Cerebellar nuclear complex (tissue), 1 donor: Measurements from ENCODE around the gene THAP7.
"Not testable (repeated sequence)": the region's sequence is repeated elsewhere in the genome, so short reads cannot be mapped to it uniquely, and the experiment has no call there.

Experiments
- DNase-seq, 2 experiments: peaks; one replicate each; lab custom pipeline; 2025; lab: John Stamatoyannopoulos, UW

THAP7 gene, protein sequence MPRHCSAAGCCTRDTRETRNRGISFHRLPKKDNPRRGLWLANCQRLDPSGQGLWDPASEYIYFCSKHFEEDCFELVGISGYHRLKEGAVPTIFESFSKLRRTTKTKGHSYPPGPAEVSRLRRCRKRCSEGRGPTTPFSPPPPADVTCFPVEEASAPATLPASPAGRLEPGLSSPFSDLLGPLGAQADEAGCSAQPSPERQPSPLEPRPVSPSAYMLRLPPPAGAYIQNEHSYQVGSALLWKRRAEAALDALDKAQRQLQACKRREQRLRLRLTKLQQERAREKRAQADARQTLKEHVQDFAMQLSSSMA

DNA sequence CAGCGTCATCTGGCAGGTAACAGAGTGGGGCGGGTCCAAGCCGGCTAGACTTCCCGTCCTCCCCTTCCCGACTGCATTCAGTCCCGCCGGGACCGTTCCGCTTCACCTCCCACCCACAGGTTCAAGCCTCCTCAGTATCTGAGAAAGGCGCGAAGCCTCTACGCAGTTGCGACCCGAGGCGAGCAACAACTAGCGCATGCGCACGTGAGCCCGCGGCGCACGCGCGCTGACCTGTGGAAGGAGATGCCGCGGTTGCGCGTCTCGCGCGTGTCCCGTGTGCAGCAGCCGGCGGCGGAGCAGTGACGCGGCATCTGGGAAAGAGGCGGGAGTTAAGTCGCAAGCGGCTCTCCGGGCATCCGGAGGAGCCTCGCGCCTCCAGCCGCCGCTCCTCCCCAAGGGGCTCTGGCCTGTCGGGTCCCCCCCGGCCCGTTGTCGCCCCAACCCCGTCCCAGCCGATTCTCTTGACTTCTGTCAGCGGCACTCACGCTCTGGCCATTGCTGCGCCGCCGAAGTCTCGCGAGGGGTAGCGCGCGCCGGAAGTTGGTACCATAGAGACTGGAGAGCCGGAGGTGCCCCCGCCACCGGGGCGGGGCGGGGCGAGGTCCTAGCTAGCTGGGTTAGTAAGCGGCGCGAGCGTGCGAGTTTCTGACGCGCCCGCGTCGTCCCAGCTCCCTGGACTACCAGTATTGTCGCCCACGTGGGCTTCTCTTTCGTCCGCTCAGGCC, at the start of gene THAP7:
Gene THAP7, minus strand, starts transcription at position 518 of the 725 bp plus-strand sequence. Its CDS starts 207 bp downstream, at position 311.
- DNase-seq: peak; percentile 50 to 75

DNA sequence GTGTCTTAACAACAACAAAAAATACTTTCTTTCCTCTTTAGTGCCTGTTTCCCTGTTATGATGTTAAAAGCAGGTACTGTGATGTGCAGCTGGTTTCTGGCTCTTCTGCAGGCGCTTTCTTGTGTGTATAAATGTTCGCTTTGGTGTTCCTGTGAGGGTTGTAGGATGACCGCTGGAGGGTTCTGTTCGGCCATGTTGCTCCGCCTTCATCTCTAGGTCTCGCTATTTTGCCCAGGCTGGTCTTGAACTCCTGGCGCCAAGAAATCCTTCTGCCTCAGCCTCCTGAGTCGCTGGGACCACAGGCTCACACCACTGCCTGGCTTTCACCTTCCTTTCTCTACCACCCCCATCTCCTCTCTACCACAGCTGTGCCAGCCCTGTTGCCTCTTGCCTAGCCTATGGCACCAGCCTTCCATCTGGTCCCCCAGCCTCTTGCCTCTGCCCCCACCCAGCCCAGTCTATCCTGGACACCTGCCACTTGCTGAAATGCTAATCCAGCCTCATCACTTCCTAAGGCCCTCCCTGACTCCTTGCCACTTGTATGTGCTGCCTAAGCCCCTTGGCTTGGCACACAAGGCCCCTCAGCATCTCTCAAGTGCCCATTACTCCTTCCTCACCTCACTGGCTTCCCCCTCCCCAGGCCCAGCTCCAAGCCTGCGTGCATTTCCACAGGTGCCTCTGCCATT, 49.4 kb upstream of the THAP7 start:
- no peak for DNase-seq

DNA sequence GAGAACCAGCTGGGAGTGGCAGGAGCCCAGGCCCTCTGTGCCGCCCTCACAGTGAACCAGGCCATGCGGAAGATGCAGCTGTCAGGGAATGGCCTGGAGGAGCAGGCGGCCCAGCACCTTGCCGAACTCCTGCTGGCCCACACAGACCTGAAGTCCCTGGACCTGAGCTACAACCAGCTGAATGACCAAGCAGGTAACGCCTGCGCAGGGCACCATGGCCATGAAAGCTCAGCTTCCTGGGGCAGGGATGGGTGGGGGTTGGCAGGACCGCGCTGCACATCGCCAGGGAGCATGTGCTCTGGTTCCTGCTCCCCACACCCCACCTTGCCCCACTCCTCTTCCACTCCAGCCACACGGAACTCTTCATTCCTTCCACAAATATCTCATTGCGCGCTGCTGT, 47.0 kb upstream of the THAP7 start:
- DNase-seq: not testable (repeated sequence)

DNA sequence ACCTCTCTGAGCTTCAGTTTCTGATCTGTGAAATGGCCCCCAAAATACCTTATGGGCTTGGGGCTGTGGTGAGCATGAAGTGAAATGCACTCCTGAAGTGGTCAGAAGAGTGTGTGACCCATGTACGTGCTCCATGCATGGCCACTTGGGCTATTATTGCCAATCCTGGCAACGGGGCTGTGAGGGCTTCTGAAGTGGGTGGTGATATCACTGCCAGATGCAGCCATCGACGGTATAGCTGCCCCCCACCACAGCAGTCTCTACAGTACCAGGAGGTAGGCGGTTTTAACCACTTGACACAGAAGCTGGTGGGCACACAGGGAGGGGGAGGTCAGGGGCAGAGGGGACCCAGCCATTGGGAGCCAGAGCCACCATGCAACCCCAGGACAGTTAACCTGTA, 46.5 kb upstream of the THAP7 start:
- not testable (repeated sequence) for DNase-seq

DNA sequence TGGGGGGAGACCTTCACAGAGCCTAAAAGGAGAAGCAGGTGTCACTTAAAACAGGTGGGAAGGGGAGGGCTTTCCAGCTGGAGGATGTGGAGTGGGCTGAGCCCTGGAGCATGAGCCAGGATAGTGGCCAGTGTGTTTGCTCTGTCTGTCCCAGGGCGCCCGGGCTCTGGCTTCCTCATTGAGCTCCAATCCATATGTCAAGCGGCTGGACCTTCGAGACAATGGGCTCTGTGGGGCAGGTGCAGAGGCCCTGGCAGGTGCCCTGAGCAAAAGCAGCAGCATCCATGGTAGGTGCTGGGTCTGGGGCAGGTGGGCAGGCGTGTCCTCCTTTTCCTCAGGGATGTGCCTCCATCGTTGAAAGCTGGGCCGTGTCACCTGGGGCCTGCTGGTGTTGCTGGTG, 45.8 kb upstream of the THAP7 start:
- no peak for DNase-seq

DNA sequence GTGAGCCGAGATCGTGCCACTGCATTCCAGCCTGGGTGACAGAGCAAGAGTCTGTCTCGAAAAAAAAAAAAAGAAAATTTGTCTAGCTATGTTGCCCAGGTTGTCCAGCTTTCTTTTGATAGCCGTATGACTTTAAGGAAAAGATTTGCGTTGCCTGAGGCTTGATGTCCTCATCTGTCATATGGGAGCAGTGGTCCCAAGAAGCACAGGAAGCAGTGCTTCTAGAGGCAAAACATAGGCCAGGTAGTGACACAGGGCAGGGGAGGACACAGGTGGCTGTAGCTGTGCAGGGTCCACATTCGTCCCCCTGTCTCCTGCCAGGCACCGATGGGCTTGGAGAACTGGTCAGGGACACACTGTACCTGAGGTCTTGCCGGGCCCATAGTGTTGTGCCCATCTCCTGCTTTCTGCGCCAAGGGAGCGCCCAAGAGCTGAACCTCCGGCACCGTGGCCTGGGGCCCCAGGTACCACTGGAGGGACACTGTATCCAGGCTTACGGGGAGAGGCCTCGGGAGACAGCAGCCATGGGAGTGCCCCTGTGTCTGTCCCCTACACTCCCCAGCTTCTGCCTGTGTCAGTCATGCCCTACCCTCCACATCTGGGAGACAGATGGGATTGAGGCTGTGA, 45.2 kb upstream of the THAP7 start:
- no peak for DNase-seq

DNA sequence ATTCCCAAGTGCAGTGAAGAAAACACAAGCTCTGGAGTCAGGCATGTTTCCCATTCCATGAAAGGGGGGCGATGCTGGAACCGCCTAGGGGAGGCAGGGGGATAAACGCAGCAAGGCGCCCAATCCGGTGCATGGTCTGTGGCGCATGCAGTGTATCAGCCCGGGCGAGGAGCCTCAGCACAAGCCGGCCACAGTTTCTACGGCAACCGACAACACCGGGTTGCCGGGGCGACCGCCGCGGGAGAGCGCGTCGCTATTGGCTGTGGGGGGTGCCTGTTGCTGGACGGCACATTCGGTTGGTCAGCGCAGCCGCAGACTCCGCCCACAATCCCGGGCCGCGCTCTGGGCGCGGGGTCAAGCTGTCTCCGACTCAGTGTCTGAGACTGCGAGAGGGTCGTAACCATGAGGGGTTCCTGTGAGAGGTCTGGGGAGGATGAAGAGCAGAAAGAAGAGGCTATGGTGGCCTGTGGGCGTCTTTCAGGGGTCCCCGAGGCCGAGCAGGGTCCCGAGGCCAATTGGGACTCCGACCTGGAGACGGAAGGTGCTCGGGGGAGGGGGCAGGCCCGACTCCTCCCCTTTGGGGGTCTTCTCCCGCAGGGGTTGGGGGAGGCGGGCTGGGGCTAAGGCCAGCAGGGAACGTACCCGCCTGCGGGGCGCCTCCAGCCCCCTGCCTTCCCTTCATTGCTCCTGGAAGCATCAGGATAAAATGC, 43.8 kb upstream of the THAP7 start, which contains the start of gene LRRC74B:
Gene LRRC74B, plus strand, starts transcription at position 362 of the 710 bp plus-strand sequence. Its CDS starts 41 bp downstream, at position 403.
- peak in 1 of 2 experiments; percentile 76 for DNase-seq

DNA sequence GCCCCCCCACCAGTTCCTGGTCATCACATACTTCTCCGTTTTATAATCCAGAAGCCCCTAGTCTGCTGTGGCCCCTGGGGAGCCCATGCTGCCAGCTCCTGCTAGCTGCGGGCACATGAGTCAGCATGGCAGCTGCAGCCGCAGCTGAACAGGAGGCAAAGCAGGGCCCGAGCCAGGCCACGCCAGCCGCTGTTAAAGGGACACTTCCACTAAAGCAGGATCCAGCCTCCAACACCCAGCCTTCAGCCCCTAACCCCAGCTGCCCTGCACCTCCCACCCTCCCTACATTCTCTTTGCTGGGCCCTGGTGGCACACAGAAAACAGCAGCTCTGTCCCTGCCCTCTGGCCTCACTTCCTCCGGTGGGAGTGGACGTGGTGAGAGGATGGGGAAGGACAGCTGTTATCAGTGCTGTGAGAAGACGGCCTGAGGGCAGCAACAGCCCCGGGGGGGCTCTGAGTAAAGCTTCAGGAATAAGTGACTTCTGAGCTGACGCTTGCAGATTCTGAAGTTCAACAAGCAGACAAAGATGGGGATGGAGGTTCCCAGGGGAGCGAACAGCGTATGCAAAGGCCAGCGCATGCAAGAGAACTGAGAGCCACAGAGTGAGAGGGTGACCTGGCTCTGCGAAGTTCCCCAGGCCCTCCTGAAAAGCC, 43.1 kb upstream of the THAP7 start:
- no peak for DNase-seq

DNA sequence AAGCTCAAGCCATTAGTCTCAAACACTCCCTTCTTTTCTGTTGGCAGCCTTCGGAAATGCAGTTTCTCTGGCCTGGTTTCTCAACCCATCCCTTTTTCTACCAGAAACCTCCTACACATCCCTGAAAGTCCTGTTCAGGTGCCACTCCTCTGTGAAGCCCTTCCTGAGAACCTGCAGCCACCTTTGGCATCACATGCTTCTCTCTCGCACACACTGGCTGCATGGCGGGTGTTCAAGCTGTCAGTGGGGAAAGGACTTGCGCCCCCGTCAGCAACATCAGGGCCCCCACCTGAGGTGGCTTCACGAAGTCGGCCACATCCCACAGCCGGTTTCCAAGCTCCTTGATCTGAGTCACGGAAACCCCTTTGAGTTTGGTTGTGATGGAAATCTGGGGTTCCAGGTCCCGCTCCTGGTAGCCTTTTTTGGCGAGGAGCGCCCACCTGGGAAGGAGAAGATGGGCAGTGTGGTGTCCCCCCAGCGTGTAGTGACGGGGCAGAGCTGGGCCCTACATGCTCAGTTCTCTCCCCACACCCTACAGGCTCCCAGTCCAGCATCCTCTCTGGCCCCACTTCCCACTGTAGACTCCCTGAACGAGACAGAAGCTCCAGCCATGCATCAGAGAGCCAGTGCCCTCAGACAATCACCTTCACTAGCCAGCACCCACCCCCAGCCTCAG, 42.1 kb upstream of the THAP7 start:
- DNase-seq: no peak

DNA sequence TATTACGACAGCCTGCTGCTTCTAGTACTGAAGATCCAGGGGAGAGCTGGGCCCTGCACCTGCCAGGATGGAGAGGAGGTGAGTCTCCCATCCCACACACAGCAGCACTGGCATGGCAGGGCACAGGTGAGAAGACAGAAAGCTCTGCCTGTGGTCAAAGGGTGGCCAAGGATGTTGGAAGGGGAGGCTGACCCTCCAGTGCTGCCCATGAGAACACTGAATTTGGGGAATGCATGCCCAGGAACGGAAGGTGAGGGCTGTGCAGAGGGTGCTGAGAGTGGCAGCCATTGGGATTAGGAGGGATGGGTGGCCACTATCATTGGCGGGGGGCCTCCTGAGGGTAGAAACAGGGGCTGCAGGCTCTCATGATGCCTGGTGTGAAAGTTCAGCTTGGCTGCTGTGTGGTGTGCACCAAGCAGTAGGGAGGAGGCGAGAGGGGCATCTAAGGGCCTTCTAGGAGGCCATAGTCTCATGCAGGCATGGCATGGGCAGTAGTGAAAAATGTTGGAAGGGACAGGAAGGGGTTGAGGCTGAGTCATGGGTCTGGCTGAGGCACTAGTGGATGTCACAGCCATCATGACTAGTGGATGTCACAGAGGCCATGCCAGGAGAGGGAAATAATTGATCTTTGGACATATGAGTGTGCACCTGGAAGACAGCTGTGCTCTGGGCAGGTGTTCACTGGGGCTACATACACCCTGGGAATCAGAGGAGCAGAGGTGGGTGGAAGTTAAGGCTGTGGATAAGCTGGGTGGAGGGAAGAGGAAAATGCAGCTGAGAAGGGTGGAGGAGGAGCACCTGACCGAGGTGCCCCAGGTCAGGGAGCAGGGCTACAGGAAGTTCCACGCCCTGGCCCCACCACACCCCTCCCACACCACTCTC, 41.3 kb upstream of the THAP7 start:
- DNase-seq: no peak

DNA sequence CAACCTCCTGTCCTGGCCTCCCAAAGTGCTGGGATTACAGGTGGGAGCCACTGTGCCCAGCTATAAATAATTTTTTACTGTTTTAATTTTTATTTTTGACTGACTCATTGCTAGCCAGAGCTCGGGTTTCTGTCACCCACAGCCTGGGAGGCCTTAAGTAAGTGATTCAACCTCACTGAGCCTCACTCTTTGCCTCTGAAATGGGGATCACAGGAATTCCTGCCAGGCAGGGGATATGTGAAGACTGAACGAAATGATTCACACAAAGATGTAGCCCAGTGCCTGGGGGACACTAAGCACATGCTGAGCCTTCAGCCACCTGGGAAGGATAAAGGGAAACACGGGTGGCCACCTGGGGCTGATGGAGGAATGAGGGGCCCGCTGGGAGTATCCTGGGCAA, 40.0 kb upstream of the THAP7 start:
- no peak for DNase-seq

DNA sequence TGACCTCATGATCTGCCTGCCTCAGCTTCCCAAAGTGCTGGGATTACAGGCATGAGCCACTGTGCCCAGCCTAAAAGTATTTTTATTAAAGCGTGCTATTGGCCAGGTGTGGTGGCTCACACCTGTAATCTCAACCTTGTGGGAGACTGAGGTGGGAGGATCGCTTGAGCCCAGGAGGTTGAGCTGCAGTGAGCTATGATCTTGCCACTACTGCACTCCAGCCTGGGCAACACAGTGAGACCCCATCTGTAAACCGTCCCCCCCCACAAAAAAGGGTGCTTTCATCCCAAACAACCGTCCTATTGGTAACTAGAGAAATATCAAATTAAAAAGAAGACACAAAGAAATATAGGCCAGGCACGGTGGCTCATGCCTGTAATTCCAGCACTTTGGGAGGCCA, 37.2 kb upstream of the THAP7 start:
- not testable (repeated sequence) for DNase-seq

DNA sequence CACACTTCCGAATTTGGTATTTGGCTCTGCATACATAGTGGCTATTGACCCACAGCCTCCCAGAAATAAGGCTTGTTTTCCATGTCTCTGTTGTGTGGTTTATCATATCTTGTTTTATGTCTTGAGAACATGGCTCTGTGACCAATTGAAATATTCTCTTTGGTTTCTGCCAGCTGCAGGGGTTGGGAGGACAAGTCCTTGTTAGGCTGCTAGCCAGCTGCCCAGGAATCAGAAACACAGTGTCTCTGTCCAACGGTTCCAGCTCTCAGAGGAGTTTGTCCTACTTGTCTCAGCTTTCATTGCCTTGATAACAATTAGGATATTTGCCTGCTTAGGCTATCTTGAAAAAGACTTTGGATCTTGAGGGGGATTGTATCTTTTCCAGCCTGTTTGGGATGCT, 36.5 kb upstream of the THAP7 start:
- no peak for DNase-seq

DNA sequence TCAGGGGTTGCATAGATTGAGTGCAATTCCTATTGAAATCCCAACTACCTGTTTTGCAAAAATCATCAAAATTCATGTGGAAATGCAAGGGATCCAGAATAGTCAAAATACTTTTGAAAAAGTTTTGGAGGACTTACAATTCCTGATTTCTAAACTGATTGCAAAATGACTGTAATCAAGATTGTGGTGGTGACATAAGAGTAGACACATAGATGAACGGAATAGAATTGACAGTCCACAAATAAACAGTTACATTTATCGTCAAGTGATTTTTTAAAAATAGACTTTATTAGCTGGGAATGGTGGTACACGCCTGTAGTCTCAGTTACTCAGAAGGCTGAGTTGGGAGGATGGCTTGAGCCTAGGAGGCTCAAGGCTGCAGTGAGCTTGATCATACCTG, 33.1 kb upstream of the THAP7 start:
- DNase-seq: no peak

DNA sequence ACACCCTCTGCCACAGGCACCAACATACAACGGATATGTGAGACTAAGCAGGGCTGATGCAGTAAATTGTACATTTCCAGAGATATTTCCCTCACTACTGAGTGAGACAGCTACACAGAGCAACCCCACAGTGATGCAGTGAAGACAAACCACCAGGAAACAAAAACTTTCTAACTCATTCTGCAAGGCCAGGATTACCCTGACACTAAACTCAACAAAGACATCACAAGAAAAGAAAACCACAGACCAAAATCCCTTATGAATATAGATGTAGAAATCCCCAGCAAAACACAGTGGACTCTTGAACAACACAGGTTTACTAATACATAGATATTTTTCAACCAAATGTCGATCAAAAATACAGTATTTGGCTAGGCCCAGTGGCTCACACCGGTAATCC, 32.0 kb upstream of the THAP7 start:
- no peak for DNase-seq

DNA sequence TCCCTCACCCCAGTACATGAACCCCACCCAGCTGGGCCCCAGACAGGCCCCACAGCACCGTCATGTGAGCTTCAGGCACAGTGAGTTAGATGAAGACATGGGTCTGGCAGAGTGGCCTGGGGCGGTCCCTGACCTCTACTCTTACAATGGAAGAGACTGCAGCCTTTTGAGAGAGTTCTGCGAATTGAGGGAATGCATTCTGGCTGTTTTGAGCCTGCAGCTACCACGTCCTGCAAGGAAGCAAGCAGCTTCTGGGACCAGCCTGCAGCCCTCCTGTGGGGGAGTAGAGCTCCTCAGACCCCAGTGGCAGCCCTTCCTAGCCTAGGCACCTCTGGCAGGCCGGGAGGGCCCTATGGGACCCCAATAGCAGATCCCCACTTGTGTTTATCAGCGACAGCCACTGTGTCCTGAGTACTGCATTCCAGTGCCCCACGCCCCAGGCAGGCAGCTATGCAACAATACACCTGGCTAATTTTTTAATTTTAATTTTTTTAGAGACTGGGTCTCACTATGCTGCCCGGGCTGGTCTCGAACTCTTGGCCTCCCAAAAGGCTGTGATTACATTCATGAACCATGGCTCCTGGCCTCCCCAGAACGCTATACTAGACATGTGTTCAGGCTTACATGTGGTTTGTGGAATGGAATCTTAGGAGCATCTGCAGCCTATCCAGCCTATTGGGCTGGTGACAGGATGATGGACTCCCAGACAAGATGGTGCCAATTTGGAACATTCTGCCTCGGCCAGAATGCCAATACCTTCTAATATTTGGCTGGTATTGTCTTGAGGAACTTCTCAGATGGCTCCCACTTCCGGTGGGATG, 31.2 kb upstream of the THAP7 start:
- no peak for DNase-seq

DNA sequence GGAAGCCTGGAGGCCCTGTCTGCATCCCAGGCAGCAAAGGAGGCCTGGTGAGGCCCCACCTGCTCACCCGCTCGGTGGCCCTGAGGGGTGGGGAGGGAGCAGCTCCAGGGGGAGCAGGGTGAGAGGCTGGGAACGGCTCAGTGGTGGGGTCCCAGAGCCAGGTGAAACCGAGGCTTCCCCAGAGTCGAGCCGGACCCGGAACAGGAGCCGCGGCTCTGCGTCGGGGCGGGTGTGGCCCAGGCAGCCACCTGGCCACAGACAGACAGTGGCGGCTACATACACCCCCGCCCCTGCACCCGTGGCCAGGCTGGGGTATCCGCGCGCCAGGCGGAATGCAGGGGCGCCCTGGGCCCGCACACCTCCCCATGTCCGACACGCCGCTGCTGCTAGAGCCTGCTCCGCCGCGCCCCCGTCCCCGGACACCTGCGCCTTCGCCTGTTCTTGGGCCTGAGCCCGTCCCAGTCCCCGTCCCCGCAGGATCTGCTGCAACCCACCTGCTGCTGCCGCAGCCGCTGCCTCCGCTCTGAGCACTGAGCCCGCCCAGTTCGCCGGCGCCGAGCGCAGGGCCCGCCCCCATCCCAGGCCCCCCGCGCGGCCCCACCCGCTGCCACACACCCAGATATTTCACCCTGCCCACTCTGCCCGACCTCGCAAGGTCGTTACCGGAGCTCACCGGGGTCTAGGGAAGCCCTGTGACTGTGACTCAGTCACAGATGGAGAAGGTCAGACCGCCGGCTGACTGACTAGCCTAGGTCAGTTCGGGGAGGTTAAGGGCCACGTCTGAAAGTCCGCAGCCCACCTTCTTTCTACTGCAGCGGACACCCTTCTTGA, 30.3 kb upstream of the THAP7 start, which contains the start of gene SLC7A4:
Gene SLC7A4, minus strand, starts transcription at position 525 of the 831 bp plus-strand sequence. CDS start 749 bp downstream, outside the sequence.
- DNase-seq: no peak
